ENCODE data around the gene RALGPS1. TPM values are rescaled to one million over a fixed set of nuclear protein-coding genes. Genes with fewer than 3 reads are reported as not detected.

Gene RALGPS1
- total RNA-seq, 1 experiment from 2014 or later = 28.5 TPM

DNA sequence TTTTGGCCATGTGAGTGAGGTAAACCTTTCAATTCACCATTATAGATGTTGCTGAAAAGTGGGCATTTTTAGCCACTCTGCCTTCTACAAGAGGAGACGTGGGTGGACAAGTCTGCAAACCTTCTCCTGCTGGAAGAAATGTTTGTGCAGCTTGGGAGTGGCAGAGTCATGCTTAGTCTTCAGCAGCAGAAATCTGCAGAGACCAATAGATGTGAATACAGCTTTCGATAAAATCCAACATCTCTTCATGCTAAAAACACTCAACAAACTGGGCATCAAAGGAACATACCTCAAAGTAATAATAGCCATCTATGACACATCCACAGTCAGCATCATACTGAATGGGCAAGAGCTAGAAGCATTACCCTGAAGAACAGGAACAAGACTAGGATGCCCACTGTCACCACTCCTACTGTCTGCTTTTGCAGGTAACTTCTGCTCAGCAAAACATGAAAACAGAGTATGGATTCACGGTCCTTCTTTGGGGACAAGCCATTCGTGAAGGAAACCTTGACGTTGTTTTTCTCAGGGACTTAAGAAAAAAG is 91.3 kb downstream of the RALGPS1 start:
- no peaks in the 10 kb centered on the region; the same call in 1 of the 2 replicates for H3K9me3 Mint-ChIP-seq
- DNase-seq (ENCODE audit: low spot score) (no peak), ATAC-seq (no peak)
- no peaks in the 10 kb centered on the region for H3K27me3 Mint-ChIP-seq (ENCODE audit: low read depth)
- H3K4me1 Mint-ChIP-seq = no peaks in the 10 kb centered on the region
- POLR2A ChIA-PET = no interaction called here
- no peaks in the 10 kb centered on the region for H3K36me3 Mint-ChIP-seq
- TF ChIP-seq ZNF423 (CRISPR knock-in tag; IDR thresholded peaks at IDR 0.05) (no peak), OVOL2 (CRISPR knock-in tag; IDR thresholded peaks at IDR 0.05; ENCODE audit: borderline replicate concordance) (no peak), NR1H2 (CRISPR knock-in tag; IDR thresholded peaks at IDR 0.05) (no peak), SOX15 (CRISPR knock-in tag; IDR thresholded peaks at IDR 0.05) (no peak)
- TF ChIP-seq, protein P1, sequence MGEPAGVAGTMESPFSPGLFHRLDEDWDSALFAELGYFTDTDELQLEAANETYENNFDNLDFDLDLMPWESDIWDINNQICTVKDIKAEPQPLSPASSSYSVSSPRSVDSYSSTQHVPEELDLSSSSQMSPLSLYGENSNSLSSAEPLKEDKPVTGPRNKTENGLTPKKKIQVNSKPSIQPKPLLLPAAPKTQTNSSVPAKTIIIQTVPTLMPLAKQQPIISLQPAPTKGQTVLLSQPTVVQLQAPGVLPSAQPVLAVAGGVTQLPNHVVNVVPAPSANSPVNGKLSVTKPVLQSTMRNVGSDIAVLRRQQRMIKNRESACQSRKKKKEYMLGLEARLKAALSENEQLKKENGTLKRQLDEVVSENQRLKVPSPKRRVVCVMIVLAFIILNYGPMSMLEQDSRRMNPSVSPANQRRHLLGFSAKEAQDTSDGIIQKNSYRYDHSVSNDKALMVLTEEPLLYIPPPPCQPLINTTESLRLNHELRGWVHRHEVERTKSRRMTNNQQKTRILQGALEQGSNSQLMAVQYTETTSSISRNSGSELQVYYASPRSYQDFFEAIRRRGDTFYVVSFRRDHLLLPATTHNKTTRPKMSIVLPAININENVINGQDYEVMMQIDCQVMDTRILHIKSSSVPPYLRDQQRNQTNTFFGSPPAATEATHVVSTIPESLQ (CRISPR knock-in tag; IDR thresholded peaks at IDR 0.05) = no peak
- TF ChIP-seq, protein P2, sequence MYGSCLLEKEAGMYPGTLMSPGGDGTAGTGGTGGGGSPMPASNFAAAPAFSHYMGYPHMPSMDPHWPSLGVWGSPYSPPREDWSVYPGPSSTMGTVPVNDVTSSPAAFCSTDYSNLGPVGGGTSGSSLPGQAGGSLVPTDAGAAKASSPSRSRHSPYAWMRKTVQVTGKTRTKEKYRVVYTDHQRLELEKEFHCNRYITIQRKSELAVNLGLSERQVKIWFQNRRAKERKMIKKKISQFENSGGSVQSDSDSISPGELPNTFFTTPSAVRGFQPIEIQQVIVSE (CRISPR knock-in tag; IDR thresholded peaks at IDR 0.05; ENCODE audit: borderline replicate concordance) = no peak
- TF ChIP-seq, protein P3, sequence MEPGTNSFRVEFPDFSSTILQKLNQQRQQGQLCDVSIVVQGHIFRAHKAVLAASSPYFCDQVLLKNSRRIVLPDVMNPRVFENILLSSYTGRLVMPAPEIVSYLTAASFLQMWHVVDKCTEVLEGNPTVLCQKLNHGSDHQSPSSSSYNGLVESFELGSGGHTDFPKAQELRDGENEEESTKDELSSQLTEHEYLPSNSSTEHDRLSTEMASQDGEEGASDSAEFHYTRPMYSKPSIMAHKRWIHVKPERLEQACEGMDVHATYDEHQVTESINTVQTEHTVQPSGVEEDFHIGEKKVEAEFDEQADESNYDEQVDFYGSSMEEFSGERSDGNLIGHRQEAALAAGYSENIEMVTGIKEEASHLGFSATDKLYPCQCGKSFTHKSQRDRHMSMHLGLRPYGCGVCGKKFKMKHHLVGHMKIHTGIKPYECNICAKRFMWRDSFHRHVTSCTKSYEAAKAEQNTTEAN (CRISPR knock-in tag; IDR thresholded peaks at IDR 0.05) = no peak
- TF ChIP-seq, protein P4, sequence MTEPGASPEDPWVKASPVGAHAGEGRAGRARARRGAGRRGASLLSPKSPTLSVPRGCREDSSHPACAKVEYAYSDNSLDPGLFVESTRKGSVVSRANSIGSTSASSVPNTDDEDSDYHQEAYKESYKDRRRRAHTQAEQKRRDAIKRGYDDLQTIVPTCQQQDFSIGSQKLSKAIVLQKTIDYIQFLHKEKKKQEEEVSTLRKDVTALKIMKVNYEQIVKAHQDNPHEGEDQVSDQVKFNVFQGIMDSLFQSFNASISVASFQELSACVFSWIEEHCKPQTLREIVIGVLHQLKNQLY (CRISPR knock-in tag; IDR thresholded peaks at IDR 0.05) = no peak
- H3K4me3 Mint-ChIP-seq = no peak overlapping the region
- no peak overlapping the region for H3K27ac Mint-ChIP-seq
- CTCF ChIA-PET = no interaction called here

DNA sequence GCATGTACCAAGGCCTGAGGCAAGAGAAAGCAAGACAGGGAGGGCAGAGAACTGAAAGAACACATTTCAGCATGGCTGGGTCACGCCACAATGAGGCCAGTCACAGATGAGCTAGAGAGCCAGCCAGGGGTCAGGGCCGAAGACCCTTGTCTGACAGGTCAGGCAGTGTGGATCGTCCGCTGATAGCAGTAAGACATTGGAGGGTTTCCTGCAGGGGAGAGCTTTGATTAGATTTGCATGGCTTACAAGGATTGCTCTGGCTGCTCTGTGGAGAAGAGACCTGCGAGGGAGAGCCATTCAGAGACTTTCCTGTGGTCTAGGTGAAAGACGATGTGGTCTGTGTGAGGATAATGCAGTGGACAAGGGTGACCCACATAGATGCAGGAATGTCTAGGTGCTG is 93.1 kb downstream of the RALGPS1 start:
- H3K4me1 Mint-ChIP-seq = no peaks in the 10 kb centered on the region
- DNase-seq (ENCODE audit: low spot score) (no peak), ATAC-seq (no peak)
- no peak overlapping the region for H3K4me3 Mint-ChIP-seq
- H3K27me3 Mint-ChIP-seq (ENCODE audit: low read depth) = no peaks in the 10 kb centered on the region; the same call in 1 of the 2 replicates
- ChIA-PET CTCF (no interaction called here), POLR2A (no interaction called here)
- H3K9me3 Mint-ChIP-seq = no peaks in the 10 kb centered on the region
- TF ChIP-seq GTF2I (CRISPR knock-in tag; conservative IDR thresholded peaks at IDR 0.05) (no peak), KAT7 (CRISPR knock-in tag; IDR thresholded peaks at IDR 0.05; ENCODE audit: borderline replicate concordance) (no peak), SMAD4 (CRISPR knock-in tag; IDR thresholded peaks at IDR 0.05) (no peak), ZNF232 (CRISPR knock-in tag; IDR thresholded peaks at IDR 0.05) (no peak), NFATC4 (CRISPR knock-in tag; IDR thresholded peaks at IDR 0.05) (no peak), RORB (CRISPR knock-in tag; IDR thresholded peaks at IDR 0.05) (no peak)
- TF ChIP-seq, protein P5, sequence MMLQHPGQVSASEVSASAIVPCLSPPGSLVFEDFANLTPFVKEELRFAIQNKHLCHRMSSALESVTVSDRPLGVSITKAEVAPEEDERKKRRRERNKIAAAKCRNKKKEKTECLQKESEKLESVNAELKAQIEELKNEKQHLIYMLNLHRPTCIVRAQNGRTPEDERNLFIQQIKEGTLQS (CRISPR knock-in tag; conservative IDR thresholded peaks at IDR 0.05) = no peak
- TF ChIP-seq, protein P6, sequence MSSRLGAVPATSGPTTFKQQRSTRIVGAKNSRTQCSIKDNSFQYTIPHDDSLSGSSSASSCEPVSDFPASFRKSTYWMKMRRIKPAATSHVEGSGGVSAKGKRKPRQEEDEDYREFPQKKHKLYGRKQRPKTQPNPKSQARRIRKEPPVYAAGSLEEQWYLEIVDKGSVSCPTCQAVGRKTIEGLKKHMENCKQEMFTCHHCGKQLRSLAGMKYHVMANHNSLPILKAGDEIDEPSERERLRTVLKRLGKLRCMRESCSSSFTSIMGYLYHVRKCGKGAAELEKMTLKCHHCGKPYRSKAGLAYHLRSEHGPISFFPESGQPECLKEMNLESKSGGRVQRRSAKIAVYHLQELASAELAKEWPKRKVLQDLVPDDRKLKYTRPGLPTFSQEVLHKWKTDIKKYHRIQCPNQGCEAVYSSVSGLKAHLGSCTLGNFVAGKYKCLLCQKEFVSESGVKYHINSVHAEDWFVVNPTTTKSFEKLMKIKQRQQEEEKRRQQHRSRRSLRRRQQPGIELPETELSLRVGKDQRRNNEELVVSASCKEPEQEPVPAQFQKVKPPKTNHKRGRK (CRISPR knock-in tag; IDR thresholded peaks at IDR 0.05; ENCODE audit: borderline replicate concordance) = no peak
- TF ChIP-seq, protein P7, sequence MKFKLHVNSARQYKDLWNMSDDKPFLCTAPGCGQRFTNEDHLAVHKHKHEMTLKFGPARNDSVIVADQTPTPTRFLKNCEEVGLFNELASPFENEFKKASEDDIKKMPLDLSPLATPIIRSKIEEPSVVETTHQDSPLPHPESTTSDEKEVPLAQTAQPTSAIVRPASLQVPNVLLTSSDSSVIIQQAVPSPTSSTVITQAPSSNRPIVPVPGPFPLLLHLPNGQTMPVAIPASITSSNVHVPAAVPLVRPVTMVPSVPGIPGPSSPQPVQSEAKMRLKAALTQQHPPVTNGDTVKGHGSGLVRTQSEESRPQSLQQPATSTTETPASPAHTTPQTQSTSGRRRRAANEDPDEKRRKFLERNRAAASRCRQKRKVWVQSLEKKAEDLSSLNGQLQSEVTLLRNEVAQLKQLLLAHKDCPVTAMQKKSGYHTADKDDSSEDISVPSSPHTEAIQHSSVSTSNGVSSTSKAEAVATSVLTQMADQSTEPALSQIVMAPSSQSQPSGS (CRISPR knock-in tag; IDR thresholded peaks at IDR 0.05; ENCODE audit: borderline replicate concordance, low read depth) = no peak
- no peaks in the 10 kb centered on the region for H3K36me3 Mint-ChIP-seq
- no peak overlapping the region for H3K27ac Mint-ChIP-seq
